Natural killer cell (primary cell): ENCODE measurements around the gene DDX27. TPM values are rescaled to one million over a fixed set of nuclear protein-coding genes. Genes with fewer than 3 reads are reported as not detected.

Experiments used
- ATAC-seq, 3 donors: fragments of 150-1000 bp in 2 of 3; fragments of 200-7000 bp in 1 of 3; cut with Tn5 transposase; 1 replicate in 1 of 3; 2 replicates in 2 of 3; pipeline ENCODE4 v1.10.0; 2021; ENCODE audit warnings: mild to moderate bottlenecking in 2 of 3, moderate library complexity in 2 of 3
- DNase-seq, 2 donors: peaks; one replicate each; pipeline versions ENCODE4 v3.0.0 to v3.0.0-alpha.2; 2013 to 2021; ENCODE audit warnings: mixed read lengths in 1 of 2
- H3K27ac ChIP-seq: one replicate; pipeline ENCODE4 v1.5.1; 2013; ENCODE audit warnings: mild to moderate bottlenecking, low read length
- H3K27me3 ChIP-seq: one replicate; pipeline ENCODE4 v1.6.1; 2013; ENCODE audit warnings: low read length; ENCODE audit not compliant: control insufficient read depth, insufficient read depth
- H3K36me3 ChIP-seq: one replicate; pipeline ENCODE4 v1.6.1; 2013; ENCODE audit warnings: low read length; ENCODE audit not compliant: control insufficient read depth, insufficient read depth
- H3K4me1 ChIP-seq: one replicate; pipeline ENCODE4 v1.6.1; 2013; ENCODE audit warnings: low read length; ENCODE audit not compliant: control insufficient read depth, insufficient read depth
- H3K4me3 ChIP-seq: one replicate; pipeline ENCODE4 v1.5.1; 2013; ENCODE audit warnings: low read length
- H3K9me3 ChIP-seq: one replicate; pipeline ENCODE4 v1.6.1; 2013; ENCODE audit warnings: low read length; ENCODE audit not compliant: control insufficient read depth, insufficient read depth
- H3K27ac Mint-ChIP-seq, 2 donors: one replicate each; pipeline ENCODE4 v1.8.0; 2022; ENCODE audit warnings: mild to moderate bottlenecking in 2 of 2, mixed read lengths in 2 of 2, moderate library complexity in 1 of 2
- H3K27me3 Mint-ChIP-seq, 2 donors: one replicate each; pipeline ENCODE4 v1.8.0; 2022; ENCODE audit warnings: low read depth in 2 of 2, mixed read lengths in 2 of 2
- H3K36me3 Mint-ChIP-seq: one replicate; pipeline ENCODE4 v1.8.0; 2022; ENCODE audit warnings: mixed read lengths
- H3K4me1 Mint-ChIP-seq, 2 donors: one replicate each; pipeline ENCODE4 v1.8.0; 2022; ENCODE audit warnings: mixed read lengths in 2 of 2
- H3K4me3 Mint-ChIP-seq: one replicate; pipeline ENCODE4 v1.8.0; 2022; ENCODE audit warnings: mild to moderate bottlenecking, moderate library complexity, mixed read lengths
- H3K9me3 Mint-ChIP-seq, 2 donors: one replicate each; pipeline ENCODE4 v1.8.0; 2022; ENCODE audit warnings: mixed read lengths in 2 of 2
- CTCF ChIP-seq: fragments of 200-600 bp; IDR thresholded peaks from one replicate; pipeline ENCODE4 v1.8.0; 2022; ENCODE audit warnings: antibody characterized with exemption
- WGBS: methylation state at CpG from one replicate; pipeline ENCODE4 v1.1.7; 2013; ENCODE audit warnings: missing lambda C conversion rate; ENCODE audit not compliant: insufficient coverage; 5-methylcytosine and 5-hydroxymethylcytosine counted together
- intact Hi-C: fragments of 100-400 bp; cut with micrococcal nuclease; formaldehyde crosslinking; loops from one replicate; pipeline ENCODE4 v1.14.2; 2022
- total RNA-seq, 4 donors: library from RNA; stranded (reverse); fragments of 120-200 nt in 1 of 4; gene quantifications; one replicate each; pipeline versions ENCODE4 v1.2.3 to v1.2.4, GENCODE V29; 2013 to 2022

The DDX27 gene
- total RNA-seq, 3 donors from 2014 or later (not counting 1 experiment from before 2014, with no cell fraction given), result 71.5 to 91.3 (median 75.9) TPM

GRCh38 chr20:49288784-49289696 lies 69.8 kb downstream of the DDX27 start:
- Mint-ChIP-seq H3K27ac (no peak overlapping the region), H3K4me3 (no peak overlapping the region), H3K27me3 (no peaks in the 10 kb centered on the region), H3K9me3 (peaks cover 0 to 14% of the 10 kb centered on the region in 2 donors), H3K4me1 (peaks cover 32 to 55% of the 10 kb centered on the region in 2 donors), H3K36me3 (peaks cover 68% of the 10 kb centered on the region)
- Histone ChIP-seq H3K4me1 (no peaks in the 10 kb centered on the region), H3K36me3 (peaks cover 68% of the 10 kb centered on the region), H3K4me3 (no peak overlapping the region), H3K9me3 (peaks cover 31% of the 10 kb centered on the region), H3K27ac (no peak overlapping the region), H3K27me3 (no peaks in the 10 kb centered on the region)
- no peak for DNase-seq
- no peak for TF ChIP-seq CTCF
- no peak for ATAC-seq
- 93% methylated on average over 10 of the region's 10 CpGs for WGBS
- intact Hi-C loops, result no loop called here

- DNase-seq (no peak), ATAC-seq (no peak)
- Mint-ChIP-seq H3K36me3 (peaks cover 51% of the 10 kb centered on the region), H3K9me3 (peaks cover 0 to 9% of the 10 kb centered on the region in 2 donors), H3K4me1 (peaks cover 18 to 38% of the 10 kb centered on the region in 2 donors), H3K27me3 (no peaks in the 10 kb centered on the region), H3K27ac (peak overlapping the region; percentile 17 to 25), H3K4me3 (no peak overlapping the region)
- WGBS, result 90% methylated on average over 6 of the region's 6 CpGs
- no peak overlapping the region for H3K27ac ChIP-seq
- H3K27me3 ChIP-seq, result no peaks in the 10 kb centered on the region
- no peaks in the 10 kb centered on the region for H3K4me1 ChIP-seq
- H3K9me3 ChIP-seq, result peaks cover 23% of the 10 kb centered on the region
- intact Hi-C loops, result no loop called here
- H3K36me3 ChIP-seq, result peaks cover 53% of the 10 kb centered on the region
- TF ChIP-seq CTCF, result no peak
- H3K4me3 ChIP-seq, result no peak overlapping the region
These were observed 71.5 kb downstream of the DDX27 start for GRCh38 chr20:49290608-49291191.

DNA sequence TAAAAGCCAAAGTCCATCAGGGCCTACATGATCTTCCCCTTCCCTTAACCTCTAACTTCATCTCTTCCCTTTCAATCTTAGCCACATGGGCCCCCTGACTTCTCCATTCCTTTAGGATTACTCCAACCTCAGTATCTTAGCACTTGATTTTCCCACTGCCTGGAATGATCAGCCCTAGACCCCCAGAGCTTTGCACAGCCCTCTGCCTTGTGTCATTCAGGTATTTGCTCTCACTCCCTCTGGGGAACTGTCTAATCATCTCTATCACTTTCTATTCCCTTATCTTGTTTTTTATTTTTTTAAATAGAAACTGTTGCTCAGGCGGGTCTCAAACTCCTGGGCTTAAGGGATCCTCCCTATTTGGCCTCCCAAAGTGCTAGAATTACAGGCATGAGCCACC lies 72.0 kb downstream of the DDX27 start:
- Mint-ChIP-seq H3K4me1 (peaks cover 14 to 33% of the 10 kb centered on the region in 2 donors), H3K4me3 (no peak overlapping the region), H3K36me3 (peaks cover 46% of the 10 kb centered on the region), H3K9me3 (peaks cover 0 to 9% of the 10 kb centered on the region in 2 donors), H3K27ac (peak overlapping the region; percentile 17 to 25), H3K27me3 (no peaks in the 10 kb centered on the region)
- DNase-seq, result no peak
- 86% methylated on average over 1 of the region's 1 CpG for WGBS
- TF ChIP-seq CTCF, result no peak
- Histone ChIP-seq H3K27me3 (no peaks in the 10 kb centered on the region), H3K9me3 (peaks cover 18% of the 10 kb centered on the region), H3K4me1 (no peaks in the 10 kb centered on the region), H3K4me3 (no peak overlapping the region), H3K36me3 (peaks cover 48% of the 10 kb centered on the region), H3K27ac (no peak overlapping the region)
- ATAC-seq, result no peak
- intact Hi-C loops, result no loop called here
